A549 (cell line): ENCODE measurements around the gene FRZB.

Source experiments
- CBX2 ChIP-seq: fragments of 200-600 bp; sonication (generic); IDR thresholded peaks from 2 replicates; pipeline ENCODE4 v1.6.1; 2016; ENCODE audit warnings: low read depth, mild to moderate bottlenecking, borderline replicate concordance
- CEBPB ChIP-seq, 2 experiments: fragments of >200 bp in 1 of 2; sonication (Bioruptor Twin) in 1 of 2; formaldehyde crosslinking in 1 of 2; IDR thresholded peaks; 2 replicates each; pipeline ENCODE4 v1.6.1; 2012 to 2016
- CHD2 ChIP-seq: fragments of 150-350 bp; IDR thresholded peaks from 2 replicates; pipeline ENCODE4 v1.6.1; 2014; ENCODE audit warnings: low read length; ENCODE audit not compliant: partially characterized antibody
- CTCF ChIP-seq: fragments of >200 bp; sonication (Bioruptor Twin); formaldehyde crosslinking; IDR thresholded peaks from 3 replicates; pipeline ENCODE4 v1.5.1; 2016
- ELK1 ChIP-seq: fragments of 150-350 bp; IDR thresholded peaks from 2 replicates; pipeline ENCODE4 v1.6.1; 2014; ENCODE audit warnings: low read depth, mild to moderate bottlenecking, low read length
- EP300 ChIP-seq, 2 experiments: fragments of >200 bp; sonication (Bioruptor Twin); formaldehyde crosslinking; IDR thresholded peaks; 2 replicates in 1 of 2; 3 replicates in 1 of 2; pipeline ENCODE4 v1.6.1; 2016 to 2017
- HDAC2 ChIP-seq: fragments of 200-600 bp; sonication (generic); IDR thresholded peaks from 2 replicates; pipeline ENCODE4 v1.6.1; 2016
- JUN ChIP-seq, 2 experiments: fragments of >200 bp; sonication (Bioruptor Twin); formaldehyde crosslinking; IDR thresholded peaks; 2 replicates in 1 of 2; 3 replicates in 1 of 2; pipeline ENCODE4 v1.6.1; 2016 to 2017
- NR3C1 ChIP-seq: fragments of >200 bp; sonication (Bioruptor Twin); formaldehyde crosslinking; IDR thresholded peaks from 3 replicates; pipeline ENCODE4 v1.6.1; 2017
- PBX3 ChIP-seq: IDR thresholded peaks from 2 replicates; pipeline ENCODE4 v1.6.1; 2012
- POLR2A ChIP-seq: IDR thresholded peaks from 2 replicates; pipeline ENCODE4 v1.6.1; 2012; ENCODE audit warnings: mild to moderate bottlenecking, low read length
- POLR2AphosphoS2 ChIP-seq: conservative IDR thresholded peaks from 2 replicates; pipeline ENCODE4 v1.6.1; 2012; ENCODE audit warnings: low read length, improper control_type of control experiment, inconsistent platforms
- ZNF302 ChIP-seq: fragments of 250-450 bp; sonication (Bioruptor Pico); IDR thresholded peaks from 2 replicates; pipeline ENCODE4 v1.9.0; 2021; ENCODE audit warnings: inconsistent platforms, mild to moderate bottlenecking, moderate library complexity

- TF ChIP-seq CTCF, result no peak
- TF ChIP-seq JUN (IDR thresholded peaks at IDR 0.05), result no peak
- TF ChIP-seq PBX3, result no peak
- TF ChIP-seq NR3C1, result no peak
- TF ChIP-seq POLR2A, result no peak
- TF ChIP-seq ELK1, result no peak
- TF ChIP-seq CEBPB (IDR thresholded peaks at IDR 0.05), result no peak
- TF ChIP-seq EP300 (IDR thresholded peaks at IDR 0.05), result no peak
- no peak for TF ChIP-seq ZNF302 (CRISPR knock-in tag)
- TF ChIP-seq HDAC2, result no peak
- TF ChIP-seq CBX2, result no peak
- no peak for TF ChIP-seq CHD2
- no peak for TF ChIP-seq POLR2AphosphoS2
Observed at GRCh38 chr2:182827182-182827879, 39.1 kb downstream of the FRZB start.
